SHP77 treated with DMSO at 0.1 percent for 48 hours (cell line): ENCODE measurements around the gene CCNB1.
"Not testable (repeated sequence)": the region's sequence is repeated elsewhere in the genome, so short reads cannot be mapped to it uniquely, and the experiment has no call there.

Source experiments
- DNase-seq: peaks from one replicate; lab custom pipeline; 2025; lab: John Stamatoyannopoulos, UW

CCNB1 gene

DNA sequence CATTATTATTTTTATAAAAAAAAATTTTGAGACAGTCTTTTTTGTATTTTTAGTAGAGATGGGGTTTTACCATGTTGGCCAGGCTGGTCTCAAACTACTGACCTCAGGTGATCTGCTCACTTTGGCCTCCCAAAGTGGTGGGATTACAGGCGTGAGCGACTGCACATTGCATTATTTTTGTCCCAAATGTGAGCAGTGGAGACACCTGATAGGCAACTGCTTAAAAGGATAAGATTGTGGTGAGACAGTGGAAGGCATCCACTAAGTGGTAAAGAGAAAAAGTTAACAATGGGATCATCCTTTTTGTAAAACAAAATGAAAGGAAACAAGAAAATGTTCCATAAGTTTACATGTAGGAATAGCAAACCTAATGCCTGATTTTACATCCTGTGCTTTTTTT, 20.4 kb downstream of the CCNB1 start:
- no peak for DNase-seq

- DNase-seq = no peak
Measured at GRCh38 chr5:69188811-69189161, 21.8 kb downstream of the CCNB1 start.

GRCh38 chr5:69189162-69190086, 22.5 kb downstream of the CCNB1 start, which contains the start of gene CENPH:
Gene CENPH (plus strand): TSS chr5:69189583. CDS start chr5:69189635, 52 bp downstream.
- DNase-seq = peak; percentile 88

DNA sequence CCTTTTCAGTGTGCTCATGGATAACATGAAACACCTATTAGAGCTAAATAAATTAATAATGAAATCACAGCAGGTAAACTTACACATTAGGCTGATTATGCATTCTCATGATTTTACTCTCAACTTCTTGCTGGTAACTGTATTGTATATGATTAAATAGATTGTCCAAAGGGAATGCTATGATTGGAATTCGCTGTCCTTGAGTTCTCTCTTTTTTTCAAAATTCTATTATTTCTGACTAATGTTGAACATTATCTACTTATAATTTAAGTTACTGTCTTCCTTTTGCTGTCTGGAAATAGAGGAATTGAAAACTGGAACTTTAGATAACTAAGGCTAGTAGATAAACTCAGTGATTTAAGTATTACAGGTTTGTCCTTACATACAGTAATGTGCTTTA, 35.5 kb downstream of the CCNB1 start:
- DNase-seq = no peak

DNA sequence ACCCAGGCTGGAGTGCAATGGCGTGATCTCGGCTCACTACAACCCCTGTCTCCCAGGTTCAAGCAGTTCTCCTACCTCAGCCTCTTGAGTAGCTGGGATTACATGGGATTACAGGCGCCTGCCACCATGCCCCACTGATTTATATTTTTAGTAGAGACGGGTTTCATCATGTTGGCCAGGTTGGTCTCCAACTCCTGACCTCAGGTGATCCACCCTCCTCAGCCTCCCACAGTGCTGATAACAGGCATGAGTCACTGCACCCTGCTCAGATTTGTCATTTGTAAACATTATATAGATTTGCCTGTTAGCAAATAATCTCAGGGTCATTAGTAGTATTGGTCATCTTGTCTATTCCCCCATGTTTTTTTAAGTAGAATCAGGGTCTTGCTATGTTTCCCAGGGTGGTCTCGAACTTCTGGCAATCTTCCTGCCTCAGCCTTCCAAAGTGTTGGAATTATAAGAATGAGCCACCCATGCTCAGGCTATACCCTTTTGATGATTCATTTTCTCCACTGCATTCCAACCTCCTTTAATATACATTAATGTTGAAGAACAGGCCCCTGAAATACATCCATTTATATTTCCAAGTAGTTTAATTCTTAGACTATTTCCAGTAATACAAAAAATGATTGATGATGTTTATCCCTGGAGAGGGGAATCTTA, 39.7 kb downstream of the CCNB1 start:
- DNase-seq = no peak

GRCh38 chr5:69209602-69210001, 42.7 kb downstream of the CCNB1 start:
- no peak for DNase-seq

GRCh38 chr5:69211200-69211599, 44.2 kb downstream of the CCNB1 start:
- no peak for DNase-seq

DNA sequence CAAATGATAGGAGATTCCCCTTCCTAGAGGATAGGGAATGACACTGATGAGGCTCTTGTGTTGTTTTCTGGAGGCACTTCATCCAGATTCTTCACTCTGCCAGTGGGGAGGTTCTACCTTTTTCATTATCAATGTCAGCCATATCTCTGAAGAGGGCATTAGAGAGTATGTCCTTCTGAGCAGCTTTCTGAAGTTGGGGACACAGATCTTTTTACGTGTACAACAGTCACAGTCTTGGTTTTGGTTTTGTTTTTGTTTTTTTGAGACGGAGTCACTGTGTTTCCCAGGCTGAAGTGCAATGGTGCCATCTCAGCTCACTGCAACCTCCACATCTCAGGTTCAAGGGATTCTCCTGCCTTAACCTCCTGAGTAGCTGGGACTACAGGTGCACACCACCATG, 45.1 kb downstream of the CCNB1 start:
- DNase-seq = no peak

DNA sequence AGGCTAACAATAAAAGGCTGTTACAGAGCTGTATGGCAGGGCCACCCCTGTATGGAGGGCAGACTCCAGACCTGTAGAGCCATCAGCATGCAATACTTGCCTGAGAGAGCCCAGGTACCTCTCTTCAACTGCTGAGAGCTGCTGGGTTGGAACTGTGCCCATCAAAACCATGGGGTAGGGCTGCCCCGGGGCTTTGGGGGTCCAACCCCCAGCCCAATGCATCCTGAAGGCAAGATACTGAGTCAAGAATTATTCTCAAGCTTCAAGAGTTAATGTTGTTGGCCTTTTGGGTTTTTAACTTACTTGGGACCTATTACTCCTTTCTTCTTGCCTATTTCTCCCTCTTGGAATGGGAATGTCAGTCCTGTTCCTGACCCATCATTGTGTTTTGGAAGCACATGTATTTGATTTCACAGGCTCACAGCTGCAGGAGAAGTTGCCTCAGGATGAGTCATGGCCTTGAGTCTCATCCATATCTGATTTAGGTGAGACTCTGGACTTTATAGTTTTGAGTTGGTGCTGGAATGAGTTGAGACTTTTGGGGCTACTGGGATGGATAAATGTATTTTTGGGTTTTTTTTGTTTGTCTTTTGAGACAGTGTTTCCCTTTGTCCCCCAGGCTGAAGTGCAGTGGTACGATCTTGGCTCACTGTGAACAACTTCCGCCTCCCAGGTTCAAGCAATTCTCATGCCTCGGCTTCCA, 46.7 kb downstream of the CCNB1 start:
- DNase-seq = no peak

GRCh38 chr5:69217151-69217511, 50.2 kb downstream of the CCNB1 start:
- no peak for DNase-seq

DNA sequence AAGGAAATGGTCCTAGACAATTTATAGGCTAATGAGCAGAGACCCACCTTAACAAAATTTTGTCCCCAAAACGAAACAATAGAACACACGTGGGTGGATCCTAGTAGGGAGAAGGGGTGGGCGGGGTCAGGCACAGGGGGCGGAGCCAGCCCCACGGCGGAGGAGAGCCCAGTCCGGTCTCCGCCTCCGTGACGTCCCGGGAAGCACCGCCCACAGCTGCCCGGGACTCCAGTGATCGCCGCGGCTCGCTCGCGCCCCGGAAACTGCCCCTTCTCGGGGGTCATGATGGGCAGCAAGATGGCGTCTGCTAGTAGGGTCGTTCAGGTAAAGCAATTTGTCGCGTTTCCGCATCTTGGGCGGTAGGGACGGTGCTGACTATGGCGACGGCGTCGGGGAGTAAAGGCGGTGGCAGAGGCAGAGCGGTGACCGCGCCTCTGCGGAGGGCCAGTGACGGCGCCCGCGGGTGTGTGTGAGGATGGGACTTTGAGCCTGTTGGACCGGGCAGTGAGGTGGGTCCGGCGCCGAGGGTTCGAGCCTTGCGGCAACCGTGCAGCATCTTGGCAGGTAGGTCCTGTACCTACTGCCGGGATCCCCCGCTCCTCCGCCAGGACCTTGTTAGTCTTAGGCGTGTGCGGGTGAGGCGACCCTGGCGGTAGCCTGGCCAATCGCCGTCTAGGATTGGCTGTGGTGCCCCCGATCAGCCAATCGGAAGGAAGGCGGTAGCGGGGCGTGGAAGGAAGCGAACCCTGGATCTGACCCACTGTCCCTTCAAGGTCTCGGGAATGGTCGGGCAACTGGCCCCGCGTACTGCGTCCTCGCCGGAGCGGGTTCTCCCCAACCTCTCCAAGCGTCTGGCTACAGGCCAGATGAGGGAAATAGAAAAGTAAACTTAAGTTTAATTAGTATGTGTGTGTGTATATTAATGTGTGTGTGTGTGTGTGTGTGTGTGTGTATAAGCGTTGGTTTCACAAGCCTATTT, 50.9 kb downstream of the CCNB1 start:
- DNase-seq = peak; percentile 85

- no peak for DNase-seq
Measured at GRCh38 chr5:69219939-69220338, 53.0 kb downstream of the CCNB1 start.

GRCh38 chr5:69220371-69220770, 53.4 kb downstream of the CCNB1 start:
- not testable (repeated sequence) for DNase-seq

DNA sequence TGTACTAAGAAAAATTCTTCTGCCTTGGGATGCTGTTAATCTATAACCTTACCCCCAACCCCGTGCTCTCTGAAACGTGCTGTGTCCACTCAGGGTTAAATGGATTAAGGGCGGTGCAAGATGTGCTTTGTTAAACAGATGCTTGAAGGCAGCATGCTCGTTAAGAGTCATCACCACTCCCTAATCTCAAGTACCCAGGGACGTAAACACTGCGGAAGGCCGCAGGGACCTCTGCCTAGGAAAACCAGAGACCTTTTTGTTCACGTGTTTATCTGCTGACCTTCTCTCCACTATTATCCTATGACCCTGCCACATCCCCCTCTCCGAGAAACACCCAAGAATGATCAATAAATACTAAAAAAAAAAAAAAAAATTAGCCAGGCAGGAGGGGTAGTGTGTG, 53.9 kb downstream of the CCNB1 start:
- DNase-seq = not testable (repeated sequence)

DNA sequence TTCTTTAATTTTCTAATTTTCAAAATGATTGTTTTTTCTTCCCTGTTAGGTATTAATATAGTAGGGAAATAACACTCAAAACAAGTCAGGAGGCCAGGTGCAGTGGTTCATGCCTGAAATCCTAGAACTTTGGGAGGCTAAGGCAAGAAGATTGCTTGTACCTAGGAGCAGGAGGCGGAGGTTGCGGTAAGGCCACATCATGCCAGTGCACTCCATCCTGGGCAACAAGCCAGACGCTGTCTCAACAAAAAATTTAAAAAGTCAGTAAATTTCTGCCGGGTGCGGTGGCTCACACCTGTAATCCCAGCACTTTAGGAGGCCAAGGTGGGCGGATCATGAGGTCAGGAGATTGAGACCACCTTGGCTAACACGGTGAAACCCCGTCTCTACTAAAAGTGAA, 57.6 kb downstream of the CCNB1 start:
- no peak for DNase-seq

- no peak for DNase-seq
Measured at GRCh38 chr5:69225860-69226259, 58.9 kb downstream of the CCNB1 start.
